Lower leg skin (tissue), 4 donors: ENCODE data around the gene NCAM1. TPM values are rescaled to one million over a fixed set of nuclear protein-coding genes. Genes with fewer than 3 reads are reported as not detected.

Experiments used
- DNase-seq, 2 donors: peaks; one replicate each; pipeline ENCODE4 v3.0.0-alpha.2; 2019; ENCODE audit warnings: low spot score in 2 of 2
- H3K4me3 ChIP-seq: fragments of 200-600 bp; sonication (generic); 2 replicates; pipeline ENCODE4 v1.5.1; 2017; ENCODE audit warnings: mild to moderate bottlenecking, low read depth; ENCODE audit not compliant: poor library complexity, severe bottlenecking
- POLR2A ChIP-seq, 2 donors: fragments of 450-650 bp; IDR thresholded peaks; one replicate each; pipeline ENCODE4 v1.6.1; 2016 to 2017; ENCODE audit warnings: antibody characterized with exemption in 2 of 2, mild to moderate bottlenecking in 1 of 2, moderate library complexity in 1 of 2
- WGBS, 2 donors: methylation state at CpG; one replicate each; pipeline ENCODE4 v1.1.5; 2018; 5-methylcytosine and 5-hydroxymethylcytosine counted together
- intact Hi-C: fragments of 100-400 bp; cut with DNase I; formaldehyde crosslinking; loops from one replicate; pipeline ENCODE4 v1.15.0; 2023; ENCODE audit warnings: low total_unique reads
- total RNA-seq, 4 donors: library from RNA; depleted of rRNA; stranded (reverse); fragments of >200 nt; gene quantifications; one replicate each; pipeline ENCODE4 v1.1.0, GENCODE V29; 2016
- TF ChIP-seq, protein P1 (sequence below), 3 donors: fragments of 450-650 bp; IDR thresholded peaks; one replicate each; pipeline ENCODE4 v1.5.1; 2016; ENCODE audit warnings: antibody characterized with exemption in 3 of 3, mild to moderate bottlenecking in 3 of 3, moderate library complexity in 2 of 3

Gene NCAM1
- total RNA-seq, 4 donors from 2014 or later, result 1.7 to 7.1 (median 3.8) TPM

DNA sequence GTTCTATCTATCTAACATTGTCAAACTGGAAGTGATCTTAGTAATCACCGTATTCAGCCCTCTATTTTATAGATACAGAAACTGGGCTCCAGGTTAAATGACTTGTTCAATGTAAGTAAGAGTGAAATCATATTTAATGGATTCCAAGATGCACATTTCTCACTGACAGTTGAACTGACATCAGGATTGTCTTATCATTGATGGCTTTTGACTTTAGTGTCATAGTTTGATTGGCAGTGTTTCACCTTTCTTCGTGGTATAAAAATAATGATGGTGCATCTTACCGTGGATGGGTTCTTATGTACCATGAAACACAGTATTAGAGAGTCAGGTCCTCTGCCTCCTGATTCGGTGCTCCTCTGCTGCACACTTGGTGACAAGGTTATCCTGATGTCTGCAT is 123.1 kb downstream of the NCAM1 start:
- 87% methylated on average over 4 of the region's 4 CpGs for WGBS, 2 donors
- DNase-seq, result no peak
- TF ChIP-seq POLR2A (IDR thresholded peaks at IDR 0.05), result no peak
- TF ChIP-seq, protein P1, sequence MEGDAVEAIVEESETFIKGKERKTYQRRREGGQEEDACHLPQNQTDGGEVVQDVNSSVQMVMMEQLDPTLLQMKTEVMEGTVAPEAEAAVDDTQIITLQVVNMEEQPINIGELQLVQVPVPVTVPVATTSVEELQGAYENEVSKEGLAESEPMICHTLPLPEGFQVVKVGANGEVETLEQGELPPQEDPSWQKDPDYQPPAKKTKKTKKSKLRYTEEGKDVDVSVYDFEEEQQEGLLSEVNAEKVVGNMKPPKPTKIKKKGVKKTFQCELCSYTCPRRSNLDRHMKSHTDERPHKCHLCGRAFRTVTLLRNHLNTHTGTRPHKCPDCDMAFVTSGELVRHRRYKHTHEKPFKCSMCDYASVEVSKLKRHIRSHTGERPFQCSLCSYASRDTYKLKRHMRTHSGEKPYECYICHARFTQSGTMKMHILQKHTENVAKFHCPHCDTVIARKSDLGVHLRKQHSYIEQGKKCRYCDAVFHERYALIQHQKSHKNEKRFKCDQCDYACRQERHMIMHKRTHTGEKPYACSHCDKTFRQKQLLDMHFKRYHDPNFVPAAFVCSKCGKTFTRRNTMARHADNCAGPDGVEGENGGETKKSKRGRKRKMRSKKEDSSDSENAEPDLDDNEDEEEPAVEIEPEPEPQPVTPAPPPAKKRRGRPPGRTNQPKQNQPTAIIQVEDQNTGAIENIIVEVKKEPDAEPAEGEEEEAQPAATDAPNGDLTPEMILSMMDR (IDR thresholded peaks at IDR 0.05), result no peak
- no peak overlapping the region for H3K4me3 ChIP-seq
- intact Hi-C loops, result no loop called here

DNA sequence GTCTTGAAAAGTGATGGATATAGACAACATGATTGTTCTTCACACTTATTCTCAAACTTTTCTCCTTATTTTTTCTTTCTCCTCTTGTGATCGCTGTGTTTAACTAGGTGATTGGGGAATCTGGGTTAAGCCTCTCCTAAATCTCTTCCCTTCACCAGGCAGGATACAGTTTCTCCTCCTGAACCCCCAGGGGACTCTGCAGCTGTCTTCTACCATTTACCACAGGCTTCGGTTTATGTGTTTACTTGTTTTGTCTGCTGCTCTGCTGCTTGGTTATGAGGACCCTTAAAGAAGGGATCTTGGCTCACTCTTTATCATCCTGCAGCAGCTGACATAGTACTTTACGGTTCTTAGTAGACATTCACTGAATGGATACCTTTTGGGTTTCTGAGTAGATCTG is 124.2 kb downstream of the NCAM1 start:
- intact Hi-C loops, result no loop called here
- TF ChIP-seq, protein P1 (IDR thresholded peaks at IDR 0.05), result no peak
- TF ChIP-seq POLR2A (IDR thresholded peaks at IDR 0.05), result no peak
- no peak overlapping the region for H3K4me3 ChIP-seq
- DNase-seq, result no peak
- WGBS, 2 donors, result 75 to 80% methylated on average over 3 of the region's 3 CpGs

DNA sequence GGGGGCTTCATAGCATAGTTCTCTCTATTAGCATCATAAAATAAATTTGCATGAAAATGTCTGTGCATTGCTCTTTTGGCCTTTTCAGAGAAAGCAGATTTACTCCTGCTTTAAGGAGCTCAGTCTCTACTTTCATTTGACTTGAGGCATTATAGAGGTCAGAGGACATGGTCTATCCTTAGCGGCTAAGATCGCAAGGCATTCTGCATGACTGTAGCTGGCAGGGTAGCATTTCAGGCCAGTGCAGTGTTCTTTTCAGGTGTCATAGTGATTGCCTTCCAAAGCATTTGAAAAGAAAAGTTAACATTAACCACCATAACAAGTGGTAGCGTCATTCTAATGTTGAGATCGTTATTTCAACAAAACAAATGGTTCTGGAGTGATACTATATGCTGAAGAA is 126.5 kb downstream of the NCAM1 start:
- DNase-seq, result no peak
- intact Hi-C loops, result no loop called here
- H3K4me3 ChIP-seq, result no peak overlapping the region
- no peak for TF ChIP-seq POLR2A (IDR thresholded peaks at IDR 0.05)
- TF ChIP-seq, protein P1 (IDR thresholded peaks at IDR 0.05), result no peak
- WGBS, 2 donors, result 86 to 92% methylated on average over 4 of the region's 4 CpGs

DNA sequence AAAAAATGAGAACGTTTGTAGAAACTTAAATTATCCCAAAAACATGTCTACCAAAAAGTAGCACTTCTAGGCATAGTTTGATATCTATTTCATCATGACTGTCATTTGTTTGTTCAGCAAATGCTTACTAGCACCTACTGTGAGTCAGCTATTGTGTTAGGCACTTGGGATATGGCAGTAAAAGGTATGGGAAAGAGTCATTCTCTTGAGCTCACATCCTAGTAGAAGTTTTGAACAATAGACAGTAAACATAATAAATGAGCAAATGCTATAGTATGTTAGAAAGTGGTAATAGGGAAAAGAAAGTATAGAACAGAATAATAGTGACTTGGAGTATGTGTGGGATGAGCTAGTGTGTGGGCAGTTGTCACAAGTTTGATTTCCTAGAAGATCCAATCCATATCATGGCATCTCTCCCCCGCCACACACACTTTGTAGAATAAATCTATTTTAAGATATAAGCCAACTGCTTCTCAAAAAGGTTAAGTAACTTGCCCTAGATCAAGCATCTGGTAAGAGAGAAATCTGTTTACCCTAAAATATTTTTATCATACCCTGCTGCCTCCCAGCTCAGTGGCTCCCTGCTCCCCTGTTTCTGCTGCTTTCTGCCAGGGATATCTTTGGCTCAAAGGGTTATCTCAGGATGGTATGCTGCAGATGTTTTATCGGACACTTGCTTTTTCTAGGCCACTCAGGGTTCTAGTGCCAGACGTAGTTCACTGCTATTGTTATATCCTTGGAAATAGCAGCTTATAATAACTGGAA is 129.7 kb downstream of the NCAM1 start:
- no peak for DNase-seq
- intact Hi-C loops, result no loop called here
- WGBS, 2 donors, result 82 to 84% methylated on average over 4 of the region's 4 CpGs
- TF ChIP-seq, protein P1 (IDR thresholded peaks at IDR 0.05), result no peak
- no peak overlapping the region for H3K4me3 ChIP-seq

DNA sequence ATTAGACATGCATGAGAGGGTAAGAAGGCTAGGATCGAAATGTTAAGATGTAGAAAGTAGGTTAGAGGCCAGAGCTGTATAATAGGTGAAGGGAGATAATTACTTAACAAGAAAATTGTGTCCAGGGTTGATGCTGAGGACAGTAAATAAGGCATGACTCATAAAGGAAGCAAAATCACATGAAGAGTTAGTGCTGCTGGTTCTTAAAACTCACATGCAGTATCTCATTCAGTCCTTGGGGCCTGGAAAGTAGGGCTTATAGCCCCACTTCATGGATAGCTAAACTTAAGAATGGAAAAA is 130.2 kb downstream of the NCAM1 start:
- DNase-seq, result no peak
- no peak overlapping the region for H3K4me3 ChIP-seq
- WGBS, 2 donors, result 81 to 83% methylated on average over 1 of the region's 1 CpG
- intact Hi-C loops, result no loop called here
- TF ChIP-seq POLR2A (IDR thresholded peaks at IDR 0.05), result no peak
- TF ChIP-seq, protein P1 (IDR thresholded peaks at IDR 0.05), result no peak

DNA sequence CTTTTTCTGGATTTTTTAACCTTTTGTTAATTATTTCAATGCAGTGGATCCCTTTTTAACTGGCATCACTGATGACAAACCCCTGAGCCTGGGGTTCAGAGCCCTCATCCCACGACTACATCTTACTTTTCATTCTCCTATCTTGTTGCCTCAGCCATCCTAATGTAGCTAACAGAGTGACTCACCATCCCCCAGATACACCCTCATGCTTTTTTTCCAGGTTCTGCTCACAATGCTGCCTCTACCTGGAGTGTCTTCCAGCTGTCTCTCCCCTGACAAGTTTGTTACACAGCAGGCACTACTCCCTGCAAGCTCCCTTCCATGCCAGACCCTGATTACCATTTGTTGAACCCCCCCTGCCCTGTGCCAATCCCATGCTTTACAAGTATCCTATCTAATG is 135.4 kb downstream of the NCAM1 start:
- no peak overlapping the region for H3K4me3 ChIP-seq
- 63 to 65% methylated on average over 1 of the region's 1 CpG for WGBS, 2 donors
- no peak for DNase-seq
- intact Hi-C loops, result no loop called here
- TF ChIP-seq POLR2A (IDR thresholded peaks at IDR 0.05), result no peak
- TF ChIP-seq, protein P1 (IDR thresholded peaks at IDR 0.05), result no peak
